ENCODE results near the gene MC2R. TPM values are rescaled to one million over a fixed set of nuclear protein-coding genes. Genes with fewer than 3 reads are reported as not detected.

Gene MC2R
- total RNA-seq (ENCODE audit: unreplicated experiment): not detected
- long read RNA-seq: 0 reads

- no peak for TF ChIP-seq CTCF (IDR thresholded peaks at IDR 0.05; ENCODE audit: partially characterized antibody, unreplicated experiment)
- DNase-seq: no peak
- Mint-ChIP-seq H3K9me3 (ENCODE audit: unreplicated experiment) (peaks cover 4% of the 10 kb centered on the region), H3K36me3 (ENCODE audit: unreplicated experiment) (peaks cover 4% of the 10 kb centered on the region), H3K27ac (ENCODE audit: unreplicated experiment) (no peak within 1 kb of the TSS), H3K4me3 (ENCODE audit: unreplicated experiment) (no peak within 1 kb of the TSS), H3K27me3 (ENCODE audit: unreplicated experiment) (peaks cover 8% of the 10 kb centered on the region), H3K4me1 (ENCODE audit: low read depth, unreplicated experiment) (peaks cover under 1% of the 10 kb centered on the region)
Measured at GRCh38 chr18:13915391-13915790, at the start of gene MC2R. Gene MC2R, minus strand, starts transcription at chr18:13915536. Its CDS starts 30,018 bp downstream, at chr18:13885518.

GRCh38 chr18:13945811-13946210, 30.5 kb upstream of the MC2R start:
- TF ChIP-seq CTCF (IDR thresholded peaks at IDR 0.05; ENCODE audit: partially characterized antibody, unreplicated experiment): no peak
- Mint-ChIP-seq H3K27me3 (ENCODE audit: unreplicated experiment) (peaks cover 3% of the 10 kb centered on the region), H3K4me1 (ENCODE audit: low read depth, unreplicated experiment) (no peaks in the 10 kb centered on the region), H3K9me3 (ENCODE audit: unreplicated experiment) (peaks cover 4% of the 10 kb centered on the region), H3K36me3 (ENCODE audit: unreplicated experiment) (peaks cover 4% of the 10 kb centered on the region), H3K4me3 (ENCODE audit: unreplicated experiment) (no peak overlapping the region), H3K27ac (ENCODE audit: unreplicated experiment) (no peak overlapping the region)
- DNase-seq: no peak

- no peak for DNase-seq
- Mint-ChIP-seq H3K27ac (ENCODE audit: unreplicated experiment) (no peak overlapping the region), H3K9me3 (ENCODE audit: unreplicated experiment) (peaks cover 4% of the 10 kb centered on the region), H3K27me3 (ENCODE audit: unreplicated experiment) (peaks cover 3% of the 10 kb centered on the region), H3K4me1 (ENCODE audit: low read depth, unreplicated experiment) (no peaks in the 10 kb centered on the region), H3K4me3 (ENCODE audit: unreplicated experiment) (no peak overlapping the region), H3K36me3 (ENCODE audit: unreplicated experiment) (peaks cover under 1% of the 10 kb centered on the region)
- no peak for TF ChIP-seq CTCF (IDR thresholded peaks at IDR 0.05; ENCODE audit: partially characterized antibody, unreplicated experiment)
Measured at GRCh38 chr18:13943338-13943737, 28.0 kb upstream of the MC2R start.

GRCh38 chr18:13940326-13940725, 25.0 kb upstream of the MC2R start:
- Mint-ChIP-seq H3K4me1 (ENCODE audit: low read depth, unreplicated experiment) (no peaks in the 10 kb centered on the region), H3K27ac (ENCODE audit: unreplicated experiment) (no peak overlapping the region), H3K36me3 (ENCODE audit: unreplicated experiment) (peaks cover under 1% of the 10 kb centered on the region), H3K9me3 (ENCODE audit: unreplicated experiment) (peaks cover 4% of the 10 kb centered on the region), H3K4me3 (ENCODE audit: unreplicated experiment) (no peak overlapping the region), H3K27me3 (ENCODE audit: unreplicated experiment) (peaks cover 1% of the 10 kb centered on the region)
- no peak for TF ChIP-seq CTCF (IDR thresholded peaks at IDR 0.05; ENCODE audit: partially characterized antibody, unreplicated experiment)
- no peak for DNase-seq

GRCh38 chr18:13934676-13935075, 19.3 kb upstream of the MC2R start:
- DNase-seq: no peak
- Mint-ChIP-seq H3K4me1 (ENCODE audit: low read depth, unreplicated experiment) (no peaks in the 10 kb centered on the region), H3K4me3 (ENCODE audit: unreplicated experiment) (no peak overlapping the region), H3K27me3 (ENCODE audit: unreplicated experiment) (peaks cover 2% of the 10 kb centered on the region), H3K27ac (ENCODE audit: unreplicated experiment) (no peak overlapping the region), H3K9me3 (ENCODE audit: unreplicated experiment) (peaks cover 2% of the 10 kb centered on the region), H3K36me3 (ENCODE audit: unreplicated experiment) (peaks cover 5% of the 10 kb centered on the region)
- TF ChIP-seq CTCF (IDR thresholded peaks at IDR 0.05; ENCODE audit: partially characterized antibody, unreplicated experiment): no peak

Measured in glutamatergic neuron (in vitro differentiated cells).